SK-N-SH treated with all-trans-retinoic acid at 6 μM for 48 hours (cell line): ENCODE measurements around the gene DUSP7.

Experiments
- ATAC-seq: fragments of 200-7000 bp; cut with Tn5 transposase; 3 replicates; pipeline ENCODE4 v1.9.1; 2020; ENCODE audit warnings: mild to moderate bottlenecking, moderate library complexity
- BACH2 ChIP-seq: fragments of 250-450 bp; sonication (Bioruptor Pico); IDR thresholded peaks from 2 replicates; pipeline ENCODE4 v1.9.0; 2021; ENCODE audit warnings: mild to moderate bottlenecking, borderline replicate concordance
- CREB5 ChIP-seq: fragments of 250-450 bp; sonication (Bioruptor Pico); IDR thresholded peaks from 2 replicates; pipeline ENCODE4 v1.5.1; 2020; ENCODE audit warnings: low read depth, mild to moderate bottlenecking, moderate library complexity
- CSDC2 ChIP-seq: fragments of 250-450 bp; sonication (Bioruptor Pico); IDR thresholded peaks from 2 replicates; pipeline ENCODE4 v1.5.0; 2020; ENCODE audit warnings: mild to moderate bottlenecking, moderate library complexity
- CSRNP3 ChIP-seq: fragments of 250-450 bp; sonication (Bioruptor Pico); IDR thresholded peaks from 2 replicates; pipeline ENCODE4 v1.5.1; 2021; ENCODE audit warnings: mild to moderate bottlenecking, moderate library complexity
- ESRRG ChIP-seq: fragments of 250-450 bp; sonication (Bioruptor Pico); IDR thresholded peaks from 2 replicates; pipeline ENCODE4 v1.6.1; 2021; ENCODE audit warnings: mild to moderate bottlenecking
- ISL1 ChIP-seq: fragments of 250-450 bp; sonication (Bioruptor Pico); IDR thresholded peaks from 2 replicates; pipeline ENCODE4 v2.1.2; 2022; ENCODE audit warnings: mild to moderate bottlenecking, moderate library complexity
- OSR1 ChIP-seq: fragments of 250-450 bp; sonication (Bioruptor Pico); IDR thresholded peaks from 2 replicates; pipeline ENCODE4 v1.8.0; 2022; ENCODE audit warnings: moderate library complexity, mild to moderate bottlenecking, inconsistent platforms
- PATZ1 ChIP-seq: fragments of 250-450 bp; sonication (Bioruptor Pico); IDR thresholded peaks from 2 replicates; pipeline ENCODE4 v1.8.0; 2020; ENCODE audit warnings: mild to moderate bottlenecking, moderate library complexity, borderline replicate concordance
- POU6F1 ChIP-seq: fragments of 250-450 bp; sonication (Bioruptor Pico); IDR thresholded peaks from 2 replicates; pipeline ENCODE4 v1.8.0; 2021; ENCODE audit warnings: low read depth, mild to moderate bottlenecking, moderate library complexity, borderline replicate concordance
- RARB ChIP-seq: fragments of 250-450 bp; sonication (Bioruptor Pico); IDR thresholded peaks from 2 replicates; pipeline ENCODE4 v1.8.0; 2021; ENCODE audit warnings: mild to moderate bottlenecking, moderate library complexity
- SNAI2 ChIP-seq: fragments of 250-450 bp; sonication (Bioruptor Pico); IDR thresholded peaks from 2 replicates; pipeline ENCODE4 v1.5.0; 2020; ENCODE audit warnings: mild to moderate bottlenecking, moderate library complexity
- TCF4 ChIP-seq: fragments of 250-450 bp; sonication (Bioruptor Pico); IDR thresholded peaks from 2 replicates; pipeline ENCODE4 v1.8.0; 2021; ENCODE audit warnings: mild to moderate bottlenecking, moderate library complexity, borderline replicate concordance
- TOX ChIP-seq: fragments of 250-450 bp; sonication (Bioruptor Pico); IDR thresholded peaks from 2 replicates; pipeline ENCODE4 v1.8.0; 2021; ENCODE audit warnings: mild to moderate bottlenecking, moderate library complexity, borderline replicate concordance
- TSHZ2 ChIP-seq: fragments of 250-450 bp; sonication (Bioruptor Pico); IDR thresholded peaks from 2 replicates; pipeline ENCODE4 v1.5.0; 2020; ENCODE audit warnings: mild to moderate bottlenecking, moderate library complexity
- ZC3H10 ChIP-seq: fragments of 250-450 bp; sonication (Bioruptor Pico); IDR thresholded peaks from 2 replicates; pipeline ENCODE4 v1.5.1; 2021; ENCODE audit warnings: mild to moderate bottlenecking, moderate library complexity
- ZFP3 ChIP-seq: fragments of 250-450 bp; sonication (Bioruptor Pico); IDR thresholded peaks from 2 replicates; pipeline ENCODE4 v1.5.0; 2020; ENCODE audit warnings: mild to moderate bottlenecking, moderate library complexity
- ZFP30 ChIP-seq: fragments of 450-650 bp; formaldehyde crosslinking; IDR thresholded peaks from 2 replicates; pipeline ENCODE4 v1.5.0; 2022; ENCODE audit warnings: mild to moderate bottlenecking, moderate library complexity
- ZNF70 ChIP-seq: fragments of 450-650 bp; formaldehyde crosslinking; IDR thresholded peaks from 2 replicates; pipeline ENCODE4 v1.5.0; 2020; ENCODE audit warnings: mild to moderate bottlenecking, moderate library complexity
- ZNF8 ChIP-seq: fragments of 450-650 bp; formaldehyde crosslinking; IDR thresholded peaks from 2 replicates; pipeline ENCODE4 v1.5.0; 2020; ENCODE audit warnings: mild to moderate bottlenecking, moderate library complexity

DUSP7 gene

GRCh38 chr3:52086461-52086860 lies 30.1 kb upstream of the DUSP7 start (continued):
- TF ChIP-seq TSHZ2 (CRISPR knock-in tag) (no peak), ZFP30 (no peak), ZC3H10 (no peak), CSDC2 (no peak), ISL1 (CRISPR knock-in tag) (no peak), ZNF8 (CRISPR knock-in tag) (no peak), SNAI2 (CRISPR knock-in tag) (no peak), RARB (CRISPR knock-in tag) (no peak), ESRRG (no peak), TOX (CRISPR knock-in tag) (no peak)
- TF ChIP-seq, all 23 proteins: peak for 0

GRCh38 chr3:52085681-52086282 lies 29.4 kb upstream of the DUSP7 start:
- TF ChIP-seq CREB5 (CRISPR knock-in tag), result no peak
- no peak for ATAC-seq

- peak; percentile 40; the same call in 1 of the 3 replicates for ATAC-seq
Measured at GRCh38 chr3:52084954-52085680, 28.7 kb upstream of the DUSP7 start.

More at GRCh38 chr3:52084954-52085680, 28.7 kb upstream of the DUSP7 start:
- no peak for TF ChIP-seq ISL1 (CRISPR knock-in tag)
- TF ChIP-seq ZFP3 (CRISPR knock-in tag), result no peak
- no peak for TF ChIP-seq ZC3H10
- no peak for TF ChIP-seq POU6F1 (CRISPR knock-in tag)
- TF ChIP-seq BACH2 (CRISPR knock-in tag), result no peak
- no peak for TF ChIP-seq SNAI2 (CRISPR knock-in tag)
- TF ChIP-seq PATZ1 (CRISPR knock-in tag), result no peak
- no peak for TF ChIP-seq TOX (CRISPR knock-in tag)
- TF ChIP-seq ZNF70 (CRISPR knock-in tag), result no peak
- TF ChIP-seq CSRNP3, result no peak
- no peak for TF ChIP-seq CREB5 (CRISPR knock-in tag)
- TF ChIP-seq CSDC2, result no peak
- TF ChIP-seq TCF4, result no peak
- TF ChIP-seq ZNF8 (CRISPR knock-in tag), result no peak
- TF ChIP-seq OSR1 (CRISPR knock-in tag), result no peak
